Thyroid gland (tissue), 4 donors: ENCODE results near the gene C22orf42.
"Not testable (repeated sequence)": the region's sequence is repeated elsewhere in the genome, so short reads cannot be mapped to it uniquely, and the experiment has no call there.

ENCODE experiments used
- POLR2A ChIP-seq, 2 donors: fragments of 450-650 bp; IDR thresholded peaks; one replicate each; pipeline ENCODE4 v1.6.1; 2017; ENCODE audit warnings: antibody characterized with exemption in 2 of 2, mild to moderate bottlenecking in 2 of 2, moderate library complexity in 1 of 2
- TF ChIP-seq, protein P1 (sequence below), 6 experiments: fragments of 200-600 bp in 3 of 6; fragments of 450-650 bp in 3 of 6; sonication (generic) in 3 of 6; IDR thresholded peaks; one replicate each; pipeline ENCODE4 v1.5.1; 2016 to 2019; ENCODE audit warnings: antibody characterized with exemption in 6 of 6, mild to moderate bottlenecking in 2 of 6, inconsistent platforms in 1 of 6, moderate library complexity in 1 of 6

DNA sequence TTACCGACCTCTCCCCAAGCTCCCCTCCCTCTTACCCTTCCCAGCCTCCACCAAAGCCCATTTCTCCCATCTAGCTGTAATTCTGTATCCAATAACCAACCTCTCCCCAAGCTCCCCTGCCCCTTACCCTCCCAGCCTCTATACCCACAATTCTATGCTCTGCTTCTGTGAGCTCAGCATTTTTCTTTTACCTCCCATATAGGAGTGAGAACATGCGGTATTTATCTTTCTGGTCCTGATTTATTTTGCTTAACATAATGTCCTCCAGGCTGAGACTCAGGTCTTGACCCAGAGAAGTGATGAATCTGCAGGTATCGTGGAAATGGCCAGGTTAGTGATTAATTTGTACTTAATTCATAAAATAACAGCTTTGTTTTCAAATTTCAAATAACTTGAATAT lies 36.8 kb upstream of the C22orf42 start:
- TF ChIP-seq, protein P1, sequence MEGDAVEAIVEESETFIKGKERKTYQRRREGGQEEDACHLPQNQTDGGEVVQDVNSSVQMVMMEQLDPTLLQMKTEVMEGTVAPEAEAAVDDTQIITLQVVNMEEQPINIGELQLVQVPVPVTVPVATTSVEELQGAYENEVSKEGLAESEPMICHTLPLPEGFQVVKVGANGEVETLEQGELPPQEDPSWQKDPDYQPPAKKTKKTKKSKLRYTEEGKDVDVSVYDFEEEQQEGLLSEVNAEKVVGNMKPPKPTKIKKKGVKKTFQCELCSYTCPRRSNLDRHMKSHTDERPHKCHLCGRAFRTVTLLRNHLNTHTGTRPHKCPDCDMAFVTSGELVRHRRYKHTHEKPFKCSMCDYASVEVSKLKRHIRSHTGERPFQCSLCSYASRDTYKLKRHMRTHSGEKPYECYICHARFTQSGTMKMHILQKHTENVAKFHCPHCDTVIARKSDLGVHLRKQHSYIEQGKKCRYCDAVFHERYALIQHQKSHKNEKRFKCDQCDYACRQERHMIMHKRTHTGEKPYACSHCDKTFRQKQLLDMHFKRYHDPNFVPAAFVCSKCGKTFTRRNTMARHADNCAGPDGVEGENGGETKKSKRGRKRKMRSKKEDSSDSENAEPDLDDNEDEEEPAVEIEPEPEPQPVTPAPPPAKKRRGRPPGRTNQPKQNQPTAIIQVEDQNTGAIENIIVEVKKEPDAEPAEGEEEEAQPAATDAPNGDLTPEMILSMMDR (IDR thresholded peaks at IDR 0.05), result not testable (repeated sequence)
- not testable (repeated sequence) for TF ChIP-seq POLR2A (IDR thresholded peaks at IDR 0.05)
